SK-N-SH treated with all-trans-retinoic acid at 6 μM for 48 hours (cell line): ENCODE results near the gene FLT3LG.

Experiments
- ATAC-seq: fragments of 200-7000 bp; cut with Tn5 transposase; 3 replicates; pipeline ENCODE4 v1.9.1; 2020; ENCODE audit warnings: mild to moderate bottlenecking, moderate library complexity
- ARNTL ChIP-seq: fragments of 450-650 bp; formaldehyde crosslinking; IDR thresholded peaks from 2 replicates; pipeline ENCODE4 v1.5.0; 2020; ENCODE audit warnings: low read depth, mild to moderate bottlenecking, moderate library complexity, borderline replicate concordance
- BACH2 ChIP-seq: fragments of 250-450 bp; sonication (Bioruptor Pico); IDR thresholded peaks from 2 replicates; pipeline ENCODE4 v1.9.0; 2021; ENCODE audit warnings: mild to moderate bottlenecking, borderline replicate concordance
- CREB5 ChIP-seq: fragments of 250-450 bp; sonication (Bioruptor Pico); IDR thresholded peaks from 2 replicates; pipeline ENCODE4 v1.5.1; 2020; ENCODE audit warnings: low read depth, mild to moderate bottlenecking, moderate library complexity
- CSDC2 ChIP-seq: fragments of 250-450 bp; sonication (Bioruptor Pico); IDR thresholded peaks from 2 replicates; pipeline ENCODE4 v1.5.0; 2020; ENCODE audit warnings: mild to moderate bottlenecking, moderate library complexity
- ESRRG ChIP-seq: fragments of 250-450 bp; sonication (Bioruptor Pico); IDR thresholded peaks from 2 replicates; pipeline ENCODE4 v1.6.1; 2021; ENCODE audit warnings: mild to moderate bottlenecking
- GLIS3 ChIP-seq: fragments of 250-450 bp; sonication (Bioruptor Pico); IDR thresholded peaks from 2 replicates; pipeline ENCODE4 v1.5.0; 2020; ENCODE audit warnings: mild to moderate bottlenecking, moderate library complexity
- OSR1 ChIP-seq: fragments of 250-450 bp; sonication (Bioruptor Pico); IDR thresholded peaks from 2 replicates; pipeline ENCODE4 v1.8.0; 2022; ENCODE audit warnings: moderate library complexity, mild to moderate bottlenecking, inconsistent platforms
- PATZ1 ChIP-seq: fragments of 250-450 bp; sonication (Bioruptor Pico); IDR thresholded peaks from 2 replicates; pipeline ENCODE4 v1.8.0; 2020; ENCODE audit warnings: mild to moderate bottlenecking, moderate library complexity, borderline replicate concordance
- PPARA ChIP-seq: fragments of 250-450 bp; sonication (Bioruptor Pico); IDR thresholded peaks from 2 replicates; pipeline ENCODE4 v1.5.0; 2020; ENCODE audit warnings: mild to moderate bottlenecking, borderline replicate concordance
- RARB ChIP-seq: fragments of 250-450 bp; sonication (Bioruptor Pico); IDR thresholded peaks from 2 replicates; pipeline ENCODE4 v1.8.0; 2021; ENCODE audit warnings: mild to moderate bottlenecking, moderate library complexity
- SNAI2 ChIP-seq: fragments of 250-450 bp; sonication (Bioruptor Pico); IDR thresholded peaks from 2 replicates; pipeline ENCODE4 v1.5.0; 2020; ENCODE audit warnings: mild to moderate bottlenecking, moderate library complexity
- TOX ChIP-seq: fragments of 250-450 bp; sonication (Bioruptor Pico); IDR thresholded peaks from 2 replicates; pipeline ENCODE4 v1.8.0; 2021; ENCODE audit warnings: mild to moderate bottlenecking, moderate library complexity, borderline replicate concordance
- TSHZ2 ChIP-seq: fragments of 250-450 bp; sonication (Bioruptor Pico); IDR thresholded peaks from 2 replicates; pipeline ENCODE4 v1.5.0; 2020; ENCODE audit warnings: mild to moderate bottlenecking, moderate library complexity
- ZC3H10 ChIP-seq: fragments of 250-450 bp; sonication (Bioruptor Pico); IDR thresholded peaks from 2 replicates; pipeline ENCODE4 v1.5.1; 2021; ENCODE audit warnings: mild to moderate bottlenecking, moderate library complexity
- ZFP3 ChIP-seq: fragments of 250-450 bp; sonication (Bioruptor Pico); IDR thresholded peaks from 2 replicates; pipeline ENCODE4 v1.5.0; 2020; ENCODE audit warnings: mild to moderate bottlenecking, moderate library complexity
- ZNF70 ChIP-seq: fragments of 450-650 bp; formaldehyde crosslinking; IDR thresholded peaks from 2 replicates; pipeline ENCODE4 v1.5.0; 2020; ENCODE audit warnings: mild to moderate bottlenecking, moderate library complexity
- ZNF8 ChIP-seq: fragments of 450-650 bp; formaldehyde crosslinking; IDR thresholded peaks from 2 replicates; pipeline ENCODE4 v1.5.0; 2020; ENCODE audit warnings: mild to moderate bottlenecking, moderate library complexity

Gene FLT3LG

GRCh38 chr19:49434907-49435583 is 39.0 kb upstream of the FLT3LG start (continued):
- TF ChIP-seq TSHZ2 (CRISPR knock-in tag) (no peak), SNAI2 (CRISPR knock-in tag) (no peak), ZNF8 (CRISPR knock-in tag) (no peak)
- TF ChIP-seq, all 23 proteins: peak for 0

- TF ChIP-seq ZC3H10 (CRISPR knock-in tag) (no peak), CSDC2 (CRISPR knock-in tag) (no peak), CREB5 (CRISPR knock-in tag) (no peak), ZNF70 (CRISPR knock-in tag) (no peak), TSHZ2 (CRISPR knock-in tag) (no peak), PATZ1 (no peak), TOX (CRISPR knock-in tag) (no peak), ZFP3 (CRISPR knock-in tag) (no peak), RARB (CRISPR knock-in tag) (no peak), ESRRG (CRISPR knock-in tag) (no peak), PPARA (no peak), SNAI2 (CRISPR knock-in tag) (no peak), ARNTL (no peak), GLIS3 (CRISPR knock-in tag) (no peak), OSR1 (CRISPR knock-in tag) (no peak)
- TF ChIP-seq, all 23 proteins: peak for 0
- no peak for ATAC-seq
Measured at GRCh38 chr19:49435670-49436069, 38.3 kb upstream of the FLT3LG start.

GRCh38 chr19:49436381-49437017 is 37.5 kb upstream of the FLT3LG start:
- no peak for TF ChIP-seq SNAI2 (CRISPR knock-in tag)
- TF ChIP-seq ZFP3 (CRISPR knock-in tag): no peak
- no peak for TF ChIP-seq PATZ1
- TF ChIP-seq TOX (CRISPR knock-in tag): no peak
- TF ChIP-seq BACH2: no peak
- TF ChIP-seq ZC3H10 (CRISPR knock-in tag): no peak
- no peak for TF ChIP-seq ARNTL
- peak; percentile 8; the same call in 1 of the 3 replicates for ATAC-seq
